Measurements from ENCODE around the gene FBXO42. TPM values are rescaled to one million over a fixed set of nuclear protein-coding genes. Genes with fewer than 3 reads are reported as not detected.

FBXO42 gene
- total and polyA plus RNA-seq, 8 donors = 4.3 to 35.4 (median 13.9) TPM

GRCh38 chr1:16276302-16277030 is 75.8 kb downstream of the FBXO42 start:
- intact Hi-C loops (cut with DNase I; ENCODE audit: low total_unique reads) = no loop called here
- H3K27ac ChIP-seq = no peak overlapping the region
- TF ChIP-seq POLR2A (IDR thresholded peaks at IDR 0.05) = no peak
- TF ChIP-seq POLR2AphosphoS5 (IDR thresholded peaks at IDR 0.05) = no peak
- TF ChIP-seq CTCF (IDR thresholded peaks at IDR 0.05) = no peak
- no peak for TF ChIP-seq EP300 (IDR thresholded peaks at IDR 0.05)
- H3K27me3 ChIP-seq = no peaks in the 10 kb centered on the region
- 84 to 98% (median 91%) methylated on average over 6 of the region's 6 CpGs for WGBS, 5 donors
- no peaks in the 10 kb centered on the region for H3K4me1 ChIP-seq
- no peak overlapping the region for H3K4me3 ChIP-seq
- peaks cover 0 to 27% (median 7%) of the 10 kb centered on the region in 4 donors for H3K36me3 ChIP-seq
- no peak for DNase-seq
- no peaks in the 10 kb centered on the region for H3K9me3 ChIP-seq

- no peak for TF ChIP-seq CTCF (IDR thresholded peaks at IDR 0.05)
- TF ChIP-seq POLR2AphosphoS5 (IDR thresholded peaks at IDR 0.05) = no peak
- no peak for TF ChIP-seq EP300 (IDR thresholded peaks at IDR 0.05)
- no peak for TF ChIP-seq POLR2A (IDR thresholded peaks at IDR 0.05)
- H3K4me1 ChIP-seq = no peaks in the 10 kb centered on the region
- DNase-seq = no peak
- H3K36me3 ChIP-seq = peaks cover 0 to 22% (median 5%) of the 10 kb centered on the region in 4 donors
- 80 to 88% (median 85%) methylated on average over 7 of the region's 7 CpGs for WGBS, 5 donors
- H3K9me3 ChIP-seq = no peaks in the 10 kb centered on the region
- no peak overlapping the region for H3K4me3 ChIP-seq
- H3K27me3 ChIP-seq = no peaks in the 10 kb centered on the region
- intact Hi-C loops (cut with DNase I; ENCODE audit: low total_unique reads) = no loop called here
- no peak overlapping the region for H3K27ac ChIP-seq
These were observed 76.7 kb downstream of the FBXO42 start for GRCh38 chr1:16275591-16275990.

- H3K36me3 ChIP-seq = peaks cover 0 to 7% (median 0%) of the 10 kb centered on the region in 4 donors
- H3K4me1 ChIP-seq = peaks cover 0 to 35% (median 19%) of the 10 kb centered on the region in 4 donors
- intact Hi-C loops (cut with DNase I; ENCODE audit: low total_unique reads) = no loop called here
- no peak overlapping the region for H3K4me3 ChIP-seq
- DNase-seq = no peak
- H3K27ac ChIP-seq = no peak overlapping the region
- no peaks in the 10 kb centered on the region for H3K27me3 ChIP-seq
- no peaks in the 10 kb centered on the region for H3K9me3 ChIP-seq
- no peak for TF ChIP-seq EP300 (IDR thresholded peaks at IDR 0.05)
- TF ChIP-seq POLR2A (IDR thresholded peaks at IDR 0.05) = no peak
- TF ChIP-seq CTCF (IDR thresholded peaks at IDR 0.05) = no peak
- TF ChIP-seq POLR2AphosphoS5 (IDR thresholded peaks at IDR 0.05) = no peak
These were observed 84.5 kb downstream of the FBXO42 start for GRCh38 chr1:16267690-16268180.

- 85 to 91% (median 89%) methylated on average over 4 of the region's 4 CpGs for WGBS, 5 donors
These were observed 85.7 kb downstream of the FBXO42 start for GRCh38 chr1:16266411-16267118.

More at GRCh38 chr1:16266411-16267118, 85.7 kb downstream of the FBXO42 start:
- H3K9me3 ChIP-seq = no peaks in the 10 kb centered on the region
- peaks cover 0 to 35% (median 19%) of the 10 kb centered on the region in 4 donors for H3K4me1 ChIP-seq
- H3K36me3 ChIP-seq = peaks cover 0 to 7% (median 0%) of the 10 kb centered on the region in 4 donors
- TF ChIP-seq CTCF (IDR thresholded peaks at IDR 0.05) (no peak), EP300 (IDR thresholded peaks at IDR 0.05) (no peak), POLR2AphosphoS5 (IDR thresholded peaks at IDR 0.05) (no peak), POLR2A (IDR thresholded peaks at IDR 0.05) (no peak)
- intact Hi-C loops (cut with DNase I; ENCODE audit: low total_unique reads) = no loop called here
- no peak for DNase-seq
- no peak overlapping the region for H3K4me3 ChIP-seq
- no peak overlapping the region for H3K27ac ChIP-seq
- no peaks in the 10 kb centered on the region for H3K27me3 ChIP-seq

Measured in stomach (tissue), 9 donors.